ENCODE data around the gene APLP2. TPM values are rescaled to one million over a fixed set of nuclear protein-coding genes. Genes with fewer than 3 reads are reported as not detected.

APLP2 gene
- total and polyA plus RNA-seq, 3 donors from 2014 or later: 105 to 159 (median 130) TPM

DNA sequence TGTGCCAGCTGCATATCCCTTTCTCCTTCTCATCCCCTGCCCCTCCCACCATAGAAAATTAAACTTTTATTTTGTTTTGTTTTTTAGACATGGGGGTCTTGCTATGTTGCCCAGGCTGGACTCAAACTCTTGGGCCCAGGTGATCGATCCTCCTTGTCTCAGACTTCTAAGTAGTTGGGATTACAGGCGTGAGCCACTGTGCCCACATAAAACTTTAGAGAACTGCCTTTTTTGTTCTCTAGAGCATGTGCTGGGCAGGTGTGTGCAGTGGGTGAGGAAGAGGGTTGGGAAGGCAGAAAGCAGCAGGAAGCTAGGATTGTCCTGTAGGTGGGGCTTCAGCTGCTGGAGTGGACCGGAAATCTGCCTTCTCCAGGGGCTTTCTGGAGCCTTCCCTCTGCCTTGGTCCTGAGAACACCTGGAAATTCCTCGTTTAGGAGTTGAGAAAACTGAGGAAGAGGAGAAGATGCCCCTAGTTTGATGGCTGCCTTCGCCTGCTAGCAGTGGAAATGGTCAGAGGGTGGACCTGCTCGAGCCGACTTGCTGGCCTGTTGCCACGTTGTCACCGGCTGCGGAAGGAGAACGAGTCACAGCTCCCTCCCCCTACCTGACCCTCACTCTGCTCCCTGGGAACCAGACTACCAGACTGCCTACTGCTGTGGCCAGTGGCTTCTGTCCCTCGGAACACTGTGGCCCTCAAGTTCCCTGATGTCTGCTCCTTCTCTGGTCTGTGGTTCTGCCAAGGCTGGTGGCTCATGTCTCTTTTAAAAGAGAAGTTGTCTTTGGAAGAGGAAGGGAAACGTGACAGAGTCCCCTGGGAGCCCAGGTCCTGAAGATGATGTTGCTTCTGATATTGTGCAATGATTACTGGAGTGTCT lies 93.9 kb downstream of the APLP2 start:
- DNase-seq: no peak
- WGBS, 2 donors: 67 to 73% methylated on average over 13 of the region's 13 CpGs
- Histone ChIP-seq H3K27me3 (no peaks in the 10 kb centered on the region), H3K4me3 (no peak overlapping the region), H3K9me3 (no peaks in the 10 kb centered on the region), H3K36me3 (ENCODE audit: low read depth, missing control alignments) (no peaks in the 10 kb centered on the region), H3K27ac (no peak overlapping the region), H3K4me1 (peaks cover 4% of the 10 kb centered on the region)
- intact Hi-C loops (cut with DNase I; ENCODE audit: low total_unique reads): no loop called here
- TF ChIP-seq POLR2A (IDR thresholded peaks at IDR 0.05): no peak
- TF ChIP-seq, protein P1, sequence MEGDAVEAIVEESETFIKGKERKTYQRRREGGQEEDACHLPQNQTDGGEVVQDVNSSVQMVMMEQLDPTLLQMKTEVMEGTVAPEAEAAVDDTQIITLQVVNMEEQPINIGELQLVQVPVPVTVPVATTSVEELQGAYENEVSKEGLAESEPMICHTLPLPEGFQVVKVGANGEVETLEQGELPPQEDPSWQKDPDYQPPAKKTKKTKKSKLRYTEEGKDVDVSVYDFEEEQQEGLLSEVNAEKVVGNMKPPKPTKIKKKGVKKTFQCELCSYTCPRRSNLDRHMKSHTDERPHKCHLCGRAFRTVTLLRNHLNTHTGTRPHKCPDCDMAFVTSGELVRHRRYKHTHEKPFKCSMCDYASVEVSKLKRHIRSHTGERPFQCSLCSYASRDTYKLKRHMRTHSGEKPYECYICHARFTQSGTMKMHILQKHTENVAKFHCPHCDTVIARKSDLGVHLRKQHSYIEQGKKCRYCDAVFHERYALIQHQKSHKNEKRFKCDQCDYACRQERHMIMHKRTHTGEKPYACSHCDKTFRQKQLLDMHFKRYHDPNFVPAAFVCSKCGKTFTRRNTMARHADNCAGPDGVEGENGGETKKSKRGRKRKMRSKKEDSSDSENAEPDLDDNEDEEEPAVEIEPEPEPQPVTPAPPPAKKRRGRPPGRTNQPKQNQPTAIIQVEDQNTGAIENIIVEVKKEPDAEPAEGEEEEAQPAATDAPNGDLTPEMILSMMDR (IDR thresholded peaks at IDR 0.05): no peak

DNA sequence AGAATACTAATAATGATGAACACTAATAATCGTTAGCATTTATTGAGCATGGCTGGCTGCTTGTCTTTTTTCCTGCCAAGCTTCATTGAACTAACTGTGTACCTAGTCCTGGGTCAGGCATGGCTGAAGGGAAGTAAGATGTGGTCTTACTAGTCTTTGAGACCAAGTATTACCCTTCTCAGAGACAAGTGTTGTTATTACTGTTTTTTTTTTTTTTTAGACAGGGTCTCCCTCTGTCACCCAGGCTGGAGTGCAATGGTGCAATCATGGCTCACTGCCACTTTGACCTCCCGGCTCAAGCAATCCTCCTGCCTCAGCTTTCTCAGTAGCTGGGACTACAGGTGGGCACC lies 94.5 kb downstream of the APLP2 start:
- no peak for TF ChIP-seq POLR2A (IDR thresholded peaks at IDR 0.05)
- TF ChIP-seq, protein P1 (IDR thresholded peaks at IDR 0.05): no peak
- H3K27me3 ChIP-seq: no peaks in the 10 kb centered on the region
- intact Hi-C loops (cut with DNase I; ENCODE audit: low total_unique reads): no loop called here

DNA sequence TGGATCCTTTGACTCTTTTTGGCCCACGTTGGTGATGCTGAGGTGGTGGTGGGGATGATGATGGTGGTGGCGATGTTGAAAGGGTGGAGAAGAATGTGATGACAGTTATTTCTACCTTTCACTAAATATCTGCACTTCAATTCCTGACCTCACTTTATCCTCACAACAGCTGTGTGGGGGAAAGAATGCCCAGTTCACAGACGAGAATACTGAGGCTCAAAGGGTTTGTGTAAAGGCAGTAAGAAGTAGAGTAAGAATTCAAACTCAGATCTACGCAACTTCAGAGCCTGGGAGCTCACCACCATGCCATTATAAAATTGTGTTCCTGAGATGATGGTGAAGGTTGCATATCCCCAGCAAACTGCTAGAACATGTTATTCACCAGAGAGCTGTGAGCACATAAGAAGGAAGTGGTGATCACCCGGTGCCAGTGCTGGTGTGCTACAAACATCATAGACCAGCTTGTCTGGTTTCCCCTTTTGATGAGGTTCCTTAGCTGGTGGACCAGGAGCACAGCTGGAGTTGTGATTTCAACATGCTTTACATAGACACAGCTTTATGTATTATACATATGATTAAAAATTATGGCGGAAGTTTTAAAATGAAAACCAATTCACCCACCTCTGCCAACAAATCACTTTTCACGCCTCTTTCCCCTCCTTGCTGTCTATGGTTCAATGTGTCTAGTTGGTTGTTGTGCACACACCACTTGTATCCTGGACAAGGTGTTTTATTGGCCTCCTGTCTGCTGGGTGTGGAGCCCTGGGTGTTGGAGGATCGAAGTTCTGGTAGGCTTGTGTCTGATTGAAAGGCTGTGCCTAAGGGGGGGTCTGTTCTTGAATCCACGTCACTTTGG lies 96.1 kb downstream of the APLP2 start:
- no peaks in the 10 kb centered on the region for H3K27me3 ChIP-seq
- H3K4me1 ChIP-seq: no peaks in the 10 kb centered on the region
- no peak for DNase-seq
- intact Hi-C loops (cut with DNase I; ENCODE audit: low total_unique reads): no loop called here
- H3K27ac ChIP-seq: no peak overlapping the region
- no peak for TF ChIP-seq POLR2A (IDR thresholded peaks at IDR 0.05)
- TF ChIP-seq, protein P1 (IDR thresholded peaks at IDR 0.05): no peak
- H3K9me3 ChIP-seq: no peaks in the 10 kb centered on the region
- 84 to 89% methylated on average over 9 of the region's 9 CpGs for whole genome bisulfite sequencing, 2 donors
- no peak overlapping the region for H3K4me3 ChIP-seq
- no peaks in the 10 kb centered on the region for H3K36me3 ChIP-seq (ENCODE audit: low read depth, missing control alignments)

More for the DNA sequence above, 94.5 kb downstream of the APLP2 start:
- Histone ChIP-seq H3K27ac (no peak overlapping the region), H3K36me3 (ENCODE audit: low read depth, missing control alignments) (no peaks in the 10 kb centered on the region), H3K4me3 (no peak overlapping the region), H3K4me1 (peaks cover 4% of the 10 kb centered on the region), H3K9me3 (no peaks in the 10 kb centered on the region)
- 84 to 85% methylated on average over 2 of the region's 2 CpGs for WGBS, 2 donors
- no peak for DNase-seq

DNA sequence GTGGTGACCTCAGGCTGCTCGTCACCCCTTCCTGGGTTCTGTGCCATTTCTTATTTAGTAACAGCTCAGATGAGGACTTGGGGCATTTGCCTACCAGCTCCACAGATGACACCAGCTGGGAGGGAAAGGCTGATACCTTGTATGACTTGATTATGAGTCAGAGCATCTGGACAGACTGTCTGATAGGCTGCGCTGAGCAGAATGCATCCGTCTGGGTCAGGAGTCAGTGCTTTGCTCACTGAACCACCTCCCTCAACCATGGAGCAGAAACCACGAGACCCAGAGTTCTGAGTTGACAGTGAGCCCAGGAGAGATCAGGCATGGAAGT lies 96.7 kb downstream of the APLP2 start:
- Histone ChIP-seq H3K27me3 (no peaks in the 10 kb centered on the region), H3K27ac (no peak overlapping the region), H3K36me3 (ENCODE audit: low read depth, missing control alignments) (no peaks in the 10 kb centered on the region), H3K4me1 (no peaks in the 10 kb centered on the region), H3K4me3 (no peak overlapping the region), H3K9me3 (no peaks in the 10 kb centered on the region)
- WGBS, 2 donors: 76 to 83% methylated on average over 4 of the region's 4 CpGs
- intact Hi-C loops (cut with DNase I; ENCODE audit: low total_unique reads): no loop called here
- TF ChIP-seq, protein P1 (IDR thresholded peaks at IDR 0.05): no peak
- TF ChIP-seq POLR2A (IDR thresholded peaks at IDR 0.05): no peak
- DNase-seq: no peak

Data from testis (tissue), 3 donors.